Fibroblast of peridontal ligament (primary cell): Measurements from ENCODE around the gene NUFIP2.
A peak's percentile ranks its signal among the peaks of the same experiment; 100 is the strongest.
"Not testable (repeated sequence)": the region's sequence is repeated elsewhere in the genome, so short reads cannot be mapped to it uniquely, and the experiment has no call there.

Experiments
- DNase-seq: peaks from one replicate; pipeline ENCODE4 v3.0.0-alpha.2; 2010; ENCODE audit errors: extremely low read depth

NUFIP2 gene

GRCh38 chr17:29279397-29280070 is 14.4 kb downstream of the NUFIP2 start:
- no peak for DNase-seq

DNA sequence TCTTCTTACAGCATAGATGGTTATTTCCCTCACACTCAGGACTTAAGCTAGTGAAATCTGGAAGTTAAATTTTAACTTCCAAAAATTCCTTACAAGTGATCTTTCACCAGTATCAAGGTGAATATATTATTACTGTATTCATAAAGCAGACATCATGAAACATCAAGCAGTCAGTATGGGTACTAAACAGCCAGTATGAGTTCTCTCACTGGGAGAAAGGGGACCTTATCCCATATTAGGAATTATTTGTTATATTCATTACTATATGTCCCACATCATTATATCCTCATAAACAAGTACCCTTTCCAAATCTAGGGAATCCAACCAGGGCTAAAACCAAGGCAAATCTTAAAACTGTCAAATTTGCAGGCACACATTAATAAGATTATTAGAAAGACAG is 15.3 kb downstream of the NUFIP2 start:
- DNase-seq = no peak

GRCh38 chr17:29273924-29274323 is 20.0 kb downstream of the NUFIP2 start:
- no peak for DNase-seq

GRCh38 chr17:29271980-29272379 is 22.0 kb downstream of the NUFIP2 start:
- not testable (repeated sequence) for DNase-seq

DNA sequence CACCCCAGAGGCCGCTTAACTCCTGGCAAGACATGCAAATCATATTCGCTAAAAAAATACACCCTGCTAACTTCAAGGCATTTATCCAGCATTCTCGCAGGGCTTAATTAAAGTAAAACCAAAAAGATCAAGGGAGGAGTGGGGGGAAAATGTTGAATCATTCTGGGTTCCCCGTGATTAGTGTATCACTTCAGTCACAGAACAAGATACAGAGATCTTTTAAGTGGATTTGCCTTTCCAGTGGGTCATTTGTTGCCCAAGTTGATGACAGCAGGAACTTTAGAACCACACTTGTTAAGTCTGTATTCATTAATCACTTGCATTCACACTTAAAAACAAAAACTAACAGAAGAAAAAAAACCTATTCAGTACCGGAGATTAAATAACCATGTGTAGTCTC is 30.0 kb downstream of the NUFIP2 start:
- no peak for DNase-seq

- DNase-seq = peak; percentile 77
Measured at GRCh38 chr17:29257756-29258155, 36.2 kb downstream of the NUFIP2 start.

GRCh38 chr17:29256735-29257466 is 37.0 kb downstream of the NUFIP2 start:
- DNase-seq = peak; percentile 56

GRCh38 chr17:29255926-29256522 is 37.9 kb downstream of the NUFIP2 start:
- DNase-seq = no peak

GRCh38 chr17:29253037-29253436 is 40.9 kb downstream of the NUFIP2 start:
- DNase-seq = no peak

- peak; percentile 58 for DNase-seq
Measured at GRCh38 chr17:29252101-29252791, 41.7 kb downstream of the NUFIP2 start.

GRCh38 chr17:29251184-29251583 is 42.8 kb downstream of the NUFIP2 start:
- DNase-seq = no peak

DNA sequence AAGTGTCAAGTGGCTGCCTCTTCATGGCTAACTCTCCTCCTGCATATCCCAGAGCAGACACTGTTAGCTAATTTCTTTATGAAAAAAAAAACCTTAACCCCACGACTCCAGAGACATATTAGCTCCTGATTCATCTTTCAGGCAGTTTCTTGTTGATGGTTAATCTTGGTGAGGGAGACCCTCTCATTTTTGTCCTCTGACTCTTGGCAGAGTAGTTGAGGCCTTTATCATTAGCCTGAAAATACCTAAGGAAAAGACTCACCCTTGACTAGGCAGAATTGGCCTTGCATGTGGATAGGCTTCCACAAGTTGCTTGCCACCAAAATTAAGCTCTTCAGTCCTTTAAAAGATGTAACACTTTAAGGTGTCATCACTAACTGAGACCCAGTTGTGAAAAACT is 43.3 kb downstream of the NUFIP2 start:
- DNase-seq = peak; percentile 71

- DNase-seq = no peak
Measured at GRCh38 chr17:29248845-29249244, 45.1 kb downstream of the NUFIP2 start.

DNA sequence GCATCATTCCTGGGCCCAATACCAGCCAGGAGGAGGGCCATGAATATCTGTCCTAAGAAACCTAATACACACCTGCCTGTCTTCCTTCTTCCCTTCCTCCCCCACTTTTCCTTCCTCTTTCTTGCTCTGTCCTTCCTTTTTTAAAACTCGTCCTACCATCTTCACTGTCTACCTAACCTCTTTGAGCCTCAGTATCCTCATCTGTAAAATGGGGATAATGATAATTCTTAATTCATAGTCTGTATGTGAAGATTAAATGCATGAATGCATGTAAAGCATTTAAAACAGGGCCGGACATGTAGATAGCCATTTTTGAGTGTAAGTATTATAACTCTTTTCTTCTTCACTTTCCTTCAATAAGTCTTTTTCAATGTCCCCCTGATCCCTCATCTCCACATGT is 46.7 kb downstream of the NUFIP2 start:
- no peak for DNase-seq

DNA sequence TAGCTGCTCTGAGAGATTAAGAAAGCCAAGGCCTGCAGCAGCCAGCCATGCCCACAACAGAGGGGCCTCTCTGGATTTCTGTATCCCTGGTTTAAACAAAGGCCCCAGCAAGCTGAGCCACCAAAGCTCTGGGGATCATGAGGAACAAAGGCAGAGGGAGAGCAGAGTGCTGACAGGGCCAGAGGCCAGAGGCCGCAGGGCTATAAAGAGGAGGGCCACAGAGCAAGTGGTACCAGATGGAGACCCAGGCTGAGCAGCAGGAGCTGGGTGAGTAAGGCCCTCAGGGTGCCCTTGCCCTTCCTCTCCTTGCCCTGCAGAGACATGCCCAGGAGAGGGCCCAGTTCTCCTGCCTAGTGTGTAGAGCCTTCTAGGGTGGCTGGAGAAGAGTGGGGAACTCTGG is 47.3 kb downstream of the NUFIP2 start, which contains the start of gene CRYBA1:
Gene CRYBA1 (plus strand): TSS at position 232 of the 400 bp plus-strand sequence. CDS start 5 bp downstream, at position 237.
- no peak for DNase-seq

DNA sequence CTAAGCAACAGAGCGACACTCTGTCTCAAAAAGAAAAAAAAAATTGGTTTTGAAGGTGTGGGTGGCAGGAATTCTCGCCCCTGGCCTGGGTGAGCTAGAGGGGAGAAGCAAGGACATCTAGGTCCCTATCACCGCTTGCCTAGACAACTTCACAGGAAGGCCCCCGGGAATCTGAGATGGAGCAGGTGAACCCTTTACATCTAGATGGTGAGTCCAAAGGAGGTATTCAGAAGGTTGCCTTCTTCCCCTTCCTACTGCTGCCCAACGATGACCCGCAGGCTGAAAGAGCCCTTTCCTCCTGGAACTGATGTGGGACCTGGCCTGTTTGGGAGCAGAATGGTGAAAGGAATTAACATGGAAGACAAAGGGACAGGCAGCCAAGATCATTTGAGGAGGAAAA is 48.5 kb downstream of the NUFIP2 start:
- no peak for DNase-seq

DNA sequence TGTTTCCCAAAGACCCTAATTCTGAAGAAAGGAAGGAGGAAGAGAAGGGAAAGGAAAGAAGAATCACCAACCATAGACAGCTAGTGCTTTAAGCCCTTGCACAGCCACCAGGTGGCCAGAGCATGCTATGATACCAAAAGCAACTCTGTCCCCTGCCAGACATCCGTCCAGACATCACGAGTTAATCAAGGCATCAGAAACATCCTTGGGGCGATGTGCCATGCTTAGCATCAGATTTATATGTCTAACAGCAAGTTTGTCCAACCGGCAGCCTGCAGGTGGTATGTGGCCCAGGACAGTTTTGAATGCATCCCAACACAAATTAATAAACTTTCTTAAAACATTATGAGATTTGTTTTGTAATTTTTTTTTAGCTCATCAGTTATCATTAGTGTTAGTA is 50.2 kb downstream of the NUFIP2 start:
- peak; percentile 46 for DNase-seq

DNA sequence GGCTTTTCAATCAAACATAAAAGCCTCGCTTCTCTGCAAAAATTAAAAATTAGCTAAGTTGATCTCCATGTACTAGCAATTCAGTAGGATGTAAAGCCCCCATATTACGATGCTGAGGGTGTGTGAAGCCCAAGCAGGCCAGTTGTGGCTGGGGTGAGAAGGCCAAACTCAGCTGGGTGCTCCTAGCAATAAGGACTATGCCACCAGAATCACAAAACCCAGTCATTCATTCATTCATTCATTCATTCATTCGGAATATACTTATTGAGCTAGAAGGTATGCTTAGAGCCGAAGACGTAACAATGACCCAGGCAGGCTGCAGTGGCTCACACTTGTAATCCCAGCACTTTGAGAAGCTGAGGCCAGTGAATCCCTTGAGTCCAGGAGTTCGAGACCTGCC is 51.2 kb downstream of the NUFIP2 start:
- no peak for DNase-seq

DNA sequence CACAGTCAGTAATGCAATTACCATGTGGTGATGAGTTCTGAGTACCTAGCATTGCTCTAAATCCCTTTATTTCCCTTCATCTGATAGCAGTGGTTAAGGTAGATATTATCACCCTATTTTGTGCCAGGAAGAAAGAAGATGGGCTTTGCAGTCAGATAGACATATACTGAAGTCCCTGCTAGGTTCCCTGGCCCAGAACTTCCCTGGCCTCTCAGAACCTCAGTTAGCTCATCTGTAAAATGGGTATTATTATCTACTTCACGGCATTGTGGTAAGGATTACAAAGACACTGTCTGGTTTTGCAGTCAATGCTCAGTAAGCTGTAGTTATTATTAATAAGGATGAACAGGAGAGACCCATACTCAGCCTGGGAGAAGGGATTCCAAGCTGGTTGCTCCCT is 51.9 kb downstream of the NUFIP2 start:
- no peak for DNase-seq

DNA sequence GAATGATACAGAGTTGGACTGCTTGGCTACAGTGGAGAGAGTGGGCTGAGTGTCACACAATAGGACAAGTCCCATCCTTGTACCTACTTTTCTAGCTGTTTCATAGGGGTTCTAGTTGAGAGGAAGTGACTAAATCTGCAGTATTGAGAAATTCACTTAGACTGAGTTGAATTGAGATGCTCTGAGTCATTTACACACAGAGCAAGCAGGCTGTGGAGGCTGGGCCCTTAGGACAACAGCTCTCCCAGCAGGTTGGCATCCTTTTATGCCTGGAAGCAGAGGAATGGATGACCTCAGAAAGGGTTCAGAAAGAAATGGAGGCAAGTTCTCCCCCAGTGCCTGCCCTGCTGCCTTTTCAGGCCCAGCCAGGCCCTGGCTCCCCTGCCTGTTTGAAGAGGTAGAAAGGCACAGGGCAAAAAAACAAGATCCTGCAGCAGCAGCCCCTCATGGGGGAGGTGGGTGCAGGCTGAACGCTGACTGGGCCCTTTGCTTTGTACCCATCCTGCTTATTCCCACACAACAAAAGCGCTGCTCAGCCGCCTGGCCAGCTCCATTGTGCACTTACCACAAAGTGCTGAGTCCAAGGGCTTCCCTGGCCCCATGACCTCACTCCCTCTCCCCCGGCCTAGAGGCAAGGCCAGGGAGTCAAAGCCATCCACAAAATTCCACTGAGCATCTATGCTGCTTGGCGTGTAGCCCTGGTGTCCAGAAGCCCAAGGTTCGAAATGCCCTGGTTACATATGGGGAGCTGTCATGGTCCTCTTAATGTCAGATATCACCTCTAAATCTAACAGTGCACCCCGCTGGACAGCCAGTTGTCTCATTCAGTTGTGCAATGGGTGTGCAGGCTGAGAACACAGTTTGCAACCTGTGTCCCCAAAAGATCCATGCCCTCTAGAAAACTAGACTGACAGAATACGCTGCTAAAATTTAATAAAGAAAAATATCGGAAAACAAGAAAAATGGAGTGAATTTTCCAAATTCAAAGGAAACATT is 52.7 kb downstream of the NUFIP2 start:
- peak; percentile 96 for DNase-seq

GRCh38 chr17:29240477-29240876 is 53.5 kb downstream of the NUFIP2 start:
- DNase-seq = no peak
